OCI-LY3 (cell line): ENCODE data around the gene OR52I2.

Experiments
- CTCF ChIP-seq: fragments of 200-600, 300-600 bp; sonication (generic); IDR thresholded peaks from 2 replicates; pipeline ENCODE4 v1.5.1; 2014; ENCODE audit warnings: antibody characterized with exemption, low read length, low read depth
- EZH2phosphoT487 ChIP-seq: fragments of 200-600 bp; shearing (Covaris generic); IDR thresholded peaks from 2 replicates; pipeline ENCODE4 v1.6.1; 2018; ENCODE audit warnings: antibody characterized with exemption, mixed run types, low read depth

- no peak for TF ChIP-seq CTCF
- no peak for TF ChIP-seq EZH2phosphoT487
These were observed 34.7 kb upstream of the OR52I2 start for GRCh38 chr11:4546878-4547277.
